COLO668 (cell line): ENCODE measurements around the gene EOMES.
"Not testable (repeated sequence)": the region's sequence is repeated elsewhere in the genome, so short reads cannot be mapped to it uniquely, and the experiment has no call there.

Source experiments
- DNase-seq: peaks from one replicate; lab custom pipeline; 2025; ENCODE audit not compliant: unreplicated experiment; lab: John Stamatoyannopoulos, UW

The EOMES gene

GRCh38 chr3:27721717-27722564 is at the start of gene EOMES:
EOMES (minus strand) TSS chr3:27722323; CDS start chr3:27722294, 29 bp downstream.
- DNase-seq = peak; percentile 79

DNA sequence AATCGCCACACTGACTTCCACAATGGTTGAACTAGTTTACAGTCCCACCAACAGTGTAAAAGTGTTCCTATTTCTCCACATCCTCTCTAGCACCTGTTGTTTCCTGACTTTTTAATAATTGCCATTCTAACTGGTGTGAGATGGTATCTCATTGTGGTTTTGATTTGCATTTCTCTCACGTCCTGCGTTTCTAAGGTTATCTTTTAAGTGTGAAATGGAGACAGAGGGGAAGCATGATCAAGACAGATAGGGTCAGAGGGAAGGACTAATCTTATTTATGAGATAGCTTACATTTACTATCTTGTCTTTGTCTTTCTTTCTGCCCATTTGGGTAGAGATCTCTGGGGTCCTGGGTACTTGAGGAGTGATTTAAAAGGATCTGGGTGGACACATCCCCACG is 48.3 kb upstream of the EOMES start:
- not testable (repeated sequence) for DNase-seq

DNA sequence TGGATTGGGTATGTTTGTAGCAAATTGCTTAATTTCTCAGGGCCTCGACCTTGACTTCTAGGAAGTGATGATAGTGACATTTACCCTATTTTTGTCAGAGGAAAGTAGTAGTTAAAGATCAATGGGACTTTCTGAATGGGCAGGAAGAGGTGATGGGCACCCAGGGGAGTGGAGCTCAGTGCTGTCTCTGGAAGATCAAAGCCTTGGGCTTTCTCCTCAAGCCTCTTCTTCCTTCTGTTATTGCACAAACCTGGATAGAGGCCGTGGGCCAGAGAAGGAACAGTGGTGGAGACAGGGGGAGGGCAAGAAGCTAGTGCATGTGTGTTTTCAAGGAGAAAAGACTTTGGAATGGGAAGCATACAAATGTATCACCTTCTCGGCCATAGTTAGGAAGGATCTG is 44.9 kb upstream of the EOMES start:
- no peak for DNase-seq

- no peak for DNase-seq
Measured at GRCh38 chr3:27758083-27758482, 36.0 kb upstream of the EOMES start.

GRCh38 chr3:27756877-27757276 is 34.8 kb upstream of the EOMES start:
- DNase-seq = no peak

GRCh38 chr3:27752926-27753325 is 30.8 kb upstream of the EOMES start:
- DNase-seq = no peak

DNA sequence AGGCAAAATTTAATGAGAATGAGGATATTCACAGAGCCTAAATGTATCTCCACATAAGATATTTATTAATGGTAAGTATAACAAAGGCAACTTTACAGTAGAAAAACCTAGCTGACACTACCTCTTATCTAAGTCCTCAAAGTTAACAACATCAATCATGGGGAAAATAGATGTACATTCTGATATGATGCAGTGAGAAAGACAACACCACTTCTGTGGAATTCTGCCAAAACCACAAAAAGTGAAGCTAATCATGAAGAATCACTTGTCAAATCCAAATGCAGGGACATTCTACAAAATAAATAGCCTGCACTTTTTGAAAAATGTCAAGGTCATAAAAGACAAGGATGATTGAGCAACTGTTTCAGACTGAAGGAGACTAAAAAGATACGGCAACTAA is 27.5 kb upstream of the EOMES start:
- DNase-seq = no peak

DNA sequence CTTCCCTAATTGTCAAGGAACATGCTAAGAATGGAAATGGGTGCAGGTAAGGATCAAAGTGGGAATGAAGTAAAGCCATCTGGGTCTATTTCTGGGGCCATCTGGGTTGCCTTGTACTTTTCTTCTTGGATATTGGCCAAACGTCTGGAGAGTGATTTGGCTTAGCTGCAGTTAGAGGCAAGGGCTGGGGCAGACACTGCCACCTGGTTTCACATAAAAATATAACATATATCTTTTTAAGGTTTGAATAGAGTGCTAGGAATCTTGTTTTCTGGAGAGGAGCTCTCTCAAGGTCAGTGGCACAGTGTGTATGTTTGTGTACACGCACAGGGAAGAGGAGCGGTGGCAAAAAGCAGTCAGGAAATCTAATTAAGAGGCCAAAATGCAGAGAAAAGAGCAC is 24.7 kb upstream of the EOMES start:
- DNase-seq = no peak

DNA sequence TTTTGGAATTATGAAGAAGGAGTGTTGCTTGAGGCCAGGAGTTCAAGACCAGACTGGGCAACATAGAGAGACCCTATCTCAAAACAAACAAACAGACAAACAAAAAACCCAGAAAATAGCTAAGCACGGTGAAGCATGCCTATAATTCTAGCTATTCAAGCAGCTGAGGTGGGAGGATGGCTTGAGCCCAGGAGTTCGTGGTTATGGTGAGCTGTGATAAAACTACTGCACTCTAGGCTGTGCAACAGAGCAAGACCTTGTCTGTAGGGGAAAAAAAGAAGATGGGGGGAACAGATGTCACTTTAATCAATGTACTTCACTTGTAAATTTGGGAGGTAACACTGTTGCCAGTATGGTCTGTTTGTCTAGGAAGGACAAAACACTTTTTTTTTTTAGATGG is 18.7 kb upstream of the EOMES start:
- no peak for DNase-seq

- no peak for DNase-seq
Measured at GRCh38 chr3:27737091-27737490, 15.0 kb upstream of the EOMES start.

- DNase-seq = no peak
Measured at GRCh38 chr3:27730774-27731659, 8.9 kb upstream of the EOMES start.

- no peak for DNase-seq
Measured at GRCh38 chr3:27729748-27730611, 7.9 kb upstream of the EOMES start.

- no peak for DNase-seq
Measured at GRCh38 chr3:27729325-27729724, 7.2 kb upstream of the EOMES start.

DNA sequence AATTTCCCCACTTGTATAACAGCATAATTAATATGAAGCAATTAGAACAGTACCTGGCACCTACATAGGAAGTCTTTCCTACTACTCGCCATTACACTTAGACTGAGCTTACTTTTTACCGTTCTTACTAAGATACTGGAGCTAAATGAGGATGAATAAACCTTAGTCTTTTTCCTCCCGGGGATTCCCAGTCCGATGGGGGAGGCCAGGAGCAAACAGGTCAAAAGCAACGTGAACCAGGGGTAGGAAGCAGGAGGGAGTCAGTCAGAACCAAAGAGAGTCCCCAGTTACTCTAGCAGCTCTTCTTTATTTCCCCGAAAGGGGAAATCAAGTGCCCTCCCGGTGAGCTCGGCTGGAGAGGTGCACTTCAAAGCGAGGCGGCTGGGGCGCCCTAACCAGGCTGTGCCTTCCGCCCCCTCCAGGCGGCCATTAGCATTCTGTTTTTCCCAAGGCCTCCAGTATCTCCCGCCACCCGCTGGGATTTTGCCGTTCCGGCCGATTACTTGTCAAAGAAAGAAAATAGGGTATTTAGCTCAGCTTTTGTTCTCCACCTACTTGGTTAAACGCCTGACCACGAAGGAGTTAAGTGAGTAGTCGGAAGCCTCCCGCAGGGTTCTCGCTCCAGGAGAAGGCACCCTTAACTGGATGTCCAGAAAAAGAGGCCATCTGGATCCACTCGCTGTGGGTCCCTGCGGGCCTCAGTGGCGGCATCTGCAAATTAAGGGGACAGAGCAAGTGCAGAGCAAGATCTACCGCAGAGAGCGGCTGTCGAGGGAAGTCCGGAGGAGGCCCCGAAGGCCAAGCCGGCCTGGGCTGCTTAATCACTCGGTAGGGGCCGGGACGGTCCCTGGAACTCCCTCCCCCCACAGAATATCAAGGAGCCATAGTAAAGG is 6.3 kb upstream of the EOMES start:
- DNase-seq = peak; percentile 59

DNA sequence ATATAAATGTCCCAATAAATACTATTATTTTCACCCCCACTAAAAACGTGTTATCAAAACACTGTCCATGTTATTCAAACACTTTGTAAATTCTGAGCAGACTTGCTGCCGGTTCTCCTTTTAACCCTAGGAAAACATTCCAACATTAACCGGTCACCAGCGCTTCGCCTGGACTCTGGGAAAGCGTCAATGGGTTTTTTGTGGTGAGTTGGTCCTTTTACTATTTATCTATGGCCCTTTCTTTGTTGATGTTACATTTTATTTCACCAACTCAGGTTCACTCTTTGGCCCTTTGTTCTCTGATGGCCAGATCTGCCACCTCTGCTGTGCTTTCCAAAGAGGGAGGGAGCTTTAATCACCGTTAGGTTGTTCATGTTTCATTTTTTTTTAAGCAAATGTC is 4.1 kb upstream of the EOMES start:
- DNase-seq = no peak

GRCh38 chr3:27724459-27725197 is 2.5 kb upstream of the EOMES start:
- no peak for DNase-seq

- DNase-seq = no peak
Measured at GRCh38 chr3:27723815-27724458, 1.8 kb upstream of the EOMES start.

GRCh38 chr3:27723456-27723814 is 1.3 kb upstream of the EOMES start:
- no peak for DNase-seq

DNA sequence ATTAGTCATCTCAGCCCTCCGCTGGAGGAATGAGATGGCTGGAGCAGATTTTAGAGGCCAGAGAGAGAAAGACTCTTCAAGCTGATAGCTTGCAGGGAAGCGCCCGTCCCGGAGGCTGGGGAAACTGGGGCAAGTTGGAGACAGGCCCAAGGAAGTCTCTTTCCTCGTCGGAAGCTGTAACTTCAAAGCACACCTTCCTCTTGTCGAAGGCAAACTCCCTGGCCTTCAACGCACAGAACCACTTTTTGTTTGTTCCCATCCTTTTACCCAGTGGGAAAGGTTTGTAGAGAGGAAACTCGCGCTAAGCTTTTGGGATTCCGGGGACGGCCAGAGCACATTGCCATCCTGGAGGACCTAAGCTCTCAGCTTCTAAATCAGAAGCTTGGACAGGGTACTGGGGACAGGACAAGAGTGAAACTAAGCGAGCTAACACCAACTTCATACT is 900 bp upstream of the EOMES start:
- no peak for DNase-seq
